Sigmoid colon (tissue), 3 donors: ENCODE results near the gene SYNGAP1.
A peak's percentile ranks its signal among the peaks of the same experiment; 100 is the strongest.

Experiments used
- CTCF ChIP-seq, 4 experiments: fragments of 450-650 bp in 3 of 4; fragments of 200-600 bp in 1 of 4; IDR thresholded peaks; one replicate each; pipeline ENCODE4 v1.5.1; 2016 to 2019; ENCODE audit warnings: antibody characterized with exemption in 4 of 4, mild to moderate bottlenecking in 3 of 4, moderate library complexity in 2 of 4
- POLR2A ChIP-seq, 2 donors: fragments of 450-650 bp; IDR thresholded peaks; one replicate each; pipeline ENCODE4 v1.6.1; 2016; ENCODE audit warnings: antibody characterized with exemption in 2 of 2, mild to moderate bottlenecking in 2 of 2, moderate library complexity in 2 of 2

DNA sequence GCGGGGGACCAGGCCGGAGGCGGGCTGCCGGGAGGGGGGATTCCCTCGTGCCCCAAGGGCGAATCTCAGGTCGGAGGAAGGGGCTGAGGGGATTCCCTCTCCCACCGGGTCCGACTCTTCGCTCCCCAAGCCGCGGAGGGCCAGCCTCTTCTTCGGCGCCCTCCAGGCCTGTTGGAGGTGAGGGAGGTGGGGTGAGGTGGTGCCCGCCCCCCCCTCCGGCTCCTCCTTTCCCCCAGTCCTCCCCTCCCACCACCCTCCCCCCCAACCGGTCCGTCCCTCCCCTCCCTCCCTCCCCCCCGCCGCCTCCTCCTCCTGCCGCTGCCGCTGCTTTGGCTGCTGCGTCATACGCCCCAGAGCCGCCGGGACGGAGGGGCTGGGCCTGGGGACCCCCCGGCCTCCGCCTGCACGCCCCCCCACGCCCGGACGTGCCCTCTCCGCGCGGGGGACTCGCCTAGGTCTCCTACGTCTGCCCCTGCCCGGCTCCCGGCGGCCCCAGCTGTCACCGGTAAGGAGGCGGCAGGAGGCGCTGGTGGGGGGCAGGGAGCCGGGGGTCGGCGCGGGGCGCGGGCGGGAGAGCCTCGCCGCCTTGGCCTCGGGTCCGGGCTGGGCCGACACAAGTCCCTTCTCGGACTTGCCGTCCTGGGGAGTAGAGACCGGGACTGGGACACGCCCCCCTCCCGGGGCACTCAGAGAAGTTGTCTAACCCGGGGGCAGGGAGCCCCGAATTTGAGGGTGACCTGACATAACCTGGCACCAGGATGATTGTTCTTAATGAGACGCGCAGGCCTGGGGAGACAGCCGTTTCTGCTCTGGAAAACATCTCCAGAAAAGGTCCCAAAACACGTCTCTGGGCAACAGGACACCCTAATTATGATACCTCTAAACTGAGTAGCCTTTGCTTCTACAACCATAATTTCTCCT is 8.9 kb upstream of the SYNGAP1 start, which contains the start of gene PHF1:
- TF ChIP-seq CTCF (IDR thresholded peaks at IDR 0.05) (no peak), POLR2A (IDR thresholded peaks at IDR 0.05) (peak; percentile 13 to 28)
